GM06990 (cell line): ENCODE measurements around the gene NDUFAF3.

Experiments used
- DNase-seq: peaks from one replicate; pipeline ENCODE4 v3.0.0-alpha.2; 2011; ENCODE audit not compliant: insufficient read length; ENCODE audit errors: extremely low read depth
- H3K27me3 ChIP-seq: replicated peaks from 2 replicates; pipeline ENCODE4 v1.6.0; 2011; ENCODE audit warnings: low read length; ENCODE audit not compliant: control insufficient read depth, insufficient read depth
- H3K36me3 ChIP-seq: 2 replicates; pipeline ENCODE4 v1.5.1; 2011; ENCODE audit warnings: low read length; ENCODE audit not compliant: control insufficient read depth, insufficient read depth
- H3K4me3 ChIP-seq: replicated peaks from 2 replicates; pipeline ENCODE4 v1.5.1; 2011; ENCODE audit warnings: low read depth, mild to moderate bottlenecking, control low read depth, low read length
- TF ChIP-seq, protein P1 (sequence below): IDR thresholded peaks from 2 replicates; pipeline ENCODE4 v1.5.1; 2011; ENCODE audit warnings: low read length, control low read depth, mild to moderate bottlenecking, inconsistent platforms; ENCODE audit not compliant: insufficient read depth, poor library complexity, severe bottlenecking

Gene NDUFAF3

DNA sequence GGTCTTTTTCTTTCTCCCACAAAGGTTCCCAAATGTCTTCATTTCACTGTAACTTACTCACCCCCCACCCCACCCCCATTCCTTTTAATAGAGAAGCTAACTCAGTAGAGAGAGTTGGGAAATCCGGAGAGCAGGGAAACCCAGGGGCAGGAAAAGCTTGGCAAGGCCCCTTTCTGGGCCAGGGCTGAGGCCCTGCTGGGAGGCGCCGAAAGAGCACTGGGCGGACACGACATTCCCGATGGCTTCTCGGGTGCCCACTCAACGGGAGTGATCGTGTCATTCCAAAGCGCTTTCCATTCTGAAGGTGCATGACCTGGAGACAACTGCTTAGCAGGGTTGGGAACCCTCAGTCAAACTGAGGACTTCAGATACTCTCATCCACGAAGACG is 2.0 kb upstream of the NDUFAF3 start:
- no peak for DNase-seq
- peaks cover 27% of the 10 kb centered on the region for H3K36me3 ChIP-seq
- H3K27me3 ChIP-seq: no peaks in the 10 kb centered on the region
- TF ChIP-seq, protein P1, sequence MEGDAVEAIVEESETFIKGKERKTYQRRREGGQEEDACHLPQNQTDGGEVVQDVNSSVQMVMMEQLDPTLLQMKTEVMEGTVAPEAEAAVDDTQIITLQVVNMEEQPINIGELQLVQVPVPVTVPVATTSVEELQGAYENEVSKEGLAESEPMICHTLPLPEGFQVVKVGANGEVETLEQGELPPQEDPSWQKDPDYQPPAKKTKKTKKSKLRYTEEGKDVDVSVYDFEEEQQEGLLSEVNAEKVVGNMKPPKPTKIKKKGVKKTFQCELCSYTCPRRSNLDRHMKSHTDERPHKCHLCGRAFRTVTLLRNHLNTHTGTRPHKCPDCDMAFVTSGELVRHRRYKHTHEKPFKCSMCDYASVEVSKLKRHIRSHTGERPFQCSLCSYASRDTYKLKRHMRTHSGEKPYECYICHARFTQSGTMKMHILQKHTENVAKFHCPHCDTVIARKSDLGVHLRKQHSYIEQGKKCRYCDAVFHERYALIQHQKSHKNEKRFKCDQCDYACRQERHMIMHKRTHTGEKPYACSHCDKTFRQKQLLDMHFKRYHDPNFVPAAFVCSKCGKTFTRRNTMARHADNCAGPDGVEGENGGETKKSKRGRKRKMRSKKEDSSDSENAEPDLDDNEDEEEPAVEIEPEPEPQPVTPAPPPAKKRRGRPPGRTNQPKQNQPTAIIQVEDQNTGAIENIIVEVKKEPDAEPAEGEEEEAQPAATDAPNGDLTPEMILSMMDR: no peak
- peak overlapping the region; percentile 95 for H3K4me3 ChIP-seq

DNA sequence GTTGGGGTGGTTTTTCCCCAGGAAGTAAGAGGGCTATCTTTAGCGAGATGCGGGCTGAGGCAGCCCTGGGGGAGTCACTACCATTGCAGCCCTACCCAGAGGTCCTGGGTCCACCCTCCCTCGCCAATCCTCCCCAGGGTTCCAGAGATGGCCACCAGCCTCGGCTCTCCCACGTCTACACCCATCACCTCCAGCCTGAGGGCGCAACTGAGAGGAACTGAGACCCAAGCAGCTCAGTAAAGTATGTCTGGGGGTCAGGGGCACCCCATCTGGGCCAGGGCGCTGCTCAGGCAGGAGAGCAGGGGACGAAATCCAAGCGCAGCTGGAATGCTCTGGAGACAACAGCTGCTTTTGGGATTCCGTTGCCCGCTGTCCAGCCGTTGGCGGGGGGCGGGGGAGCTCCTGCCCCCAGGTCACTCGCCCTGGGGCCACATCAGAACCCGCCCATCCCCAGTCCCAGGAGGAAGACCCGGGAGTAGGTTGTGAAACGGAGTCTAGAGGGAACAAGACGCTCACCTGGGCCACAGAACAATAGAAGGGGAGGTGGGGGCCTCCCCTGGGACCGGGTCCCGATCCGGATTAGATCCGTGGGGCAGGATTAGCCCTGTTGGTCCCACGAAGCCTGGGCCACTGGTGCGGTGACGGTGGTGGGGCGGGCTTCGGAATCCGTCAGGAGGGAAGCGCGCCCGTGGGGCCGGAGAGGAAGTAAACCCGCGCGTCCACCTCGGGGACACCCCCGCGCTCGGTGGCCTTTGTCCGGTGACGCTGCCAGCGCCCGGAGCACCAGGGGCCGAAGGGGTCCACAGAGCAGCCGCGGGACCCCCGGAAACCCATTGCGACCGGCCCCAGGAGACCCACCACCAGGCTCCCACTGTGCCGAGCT is 1.4 kb upstream of the NDUFAF3 start:
- peak overlapping the region; percentile 95 for H3K4me3 ChIP-seq
- TF ChIP-seq, protein P1: no peak
- no peaks in the 10 kb centered on the region for H3K27me3 ChIP-seq

DNA sequence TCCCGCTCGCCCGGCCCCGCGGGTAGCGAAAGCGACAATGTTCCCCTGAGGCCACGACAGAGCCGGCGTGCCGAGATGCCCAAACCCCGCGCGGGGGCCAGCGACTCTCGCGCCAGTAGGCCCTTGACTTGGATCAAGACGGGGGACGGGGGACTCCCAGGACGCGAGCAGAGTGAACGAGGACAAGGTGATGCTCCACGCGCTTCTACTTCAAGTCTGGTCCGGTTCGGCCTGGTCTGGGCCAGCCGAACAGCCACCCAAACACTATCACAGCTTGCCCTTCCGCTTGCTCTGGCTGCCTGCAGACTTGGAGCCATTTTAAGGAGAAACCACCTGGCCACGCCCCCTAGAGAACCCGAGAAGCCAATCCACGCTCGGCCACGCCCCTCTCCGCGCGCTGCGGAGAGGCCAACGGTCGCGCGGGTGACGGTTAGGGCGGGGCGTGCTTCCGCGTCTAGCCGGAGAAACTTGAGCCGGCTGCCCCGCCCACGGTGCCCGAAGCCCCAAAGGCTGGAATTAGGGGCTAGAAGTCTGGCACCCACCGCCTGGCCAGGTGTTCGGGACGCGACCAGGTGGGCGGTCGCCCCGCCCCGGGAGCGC is 608 bp upstream of the NDUFAF3 start:
- TF ChIP-seq, protein P1: no peak
- peak; percentile 99 for DNase-seq
- Histone ChIP-seq H3K4me3 (peak overlapping the region; percentile 95), H3K36me3 (peaks cover 24% of the 10 kb centered on the region), H3K27me3 (no peaks in the 10 kb centered on the region)

More for the DNA sequence above, 1.4 kb upstream of the NDUFAF3 start:
- peak; percentile 68 for DNase-seq
- H3K36me3 ChIP-seq: peaks cover 27% of the 10 kb centered on the region

DNA sequence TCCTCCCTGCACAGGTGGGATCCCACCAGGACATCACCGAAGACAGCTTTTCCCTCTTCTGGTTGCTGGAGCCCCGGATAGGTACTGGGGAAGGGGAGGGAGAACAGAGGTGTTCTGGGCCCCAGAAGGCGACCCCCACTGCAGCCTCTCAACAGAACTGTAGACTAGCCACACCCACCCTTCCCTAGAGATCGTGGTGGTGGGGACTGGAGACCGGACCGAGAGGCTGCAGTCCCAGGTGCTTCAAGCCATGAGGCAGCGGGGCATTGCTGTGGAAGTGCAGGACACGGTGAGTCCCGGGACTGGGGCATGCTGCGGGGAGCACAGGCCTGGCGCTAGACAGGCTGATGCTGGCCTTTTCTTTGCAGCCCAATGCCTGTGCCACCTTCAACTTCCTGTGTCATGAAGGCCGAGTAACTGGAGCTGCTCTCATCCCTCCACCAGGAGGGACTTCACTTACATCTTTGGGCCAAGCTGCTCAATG is 809 bp downstream of the NDUFAF3 start:
- no peak for DNase-seq
- TF ChIP-seq, protein P1: no peak
- peaks cover 27% of the 10 kb centered on the region for H3K36me3 ChIP-seq
- peak overlapping the region; percentile 95 for H3K4me3 ChIP-seq
- no peaks in the 10 kb centered on the region for H3K27me3 ChIP-seq

DNA sequence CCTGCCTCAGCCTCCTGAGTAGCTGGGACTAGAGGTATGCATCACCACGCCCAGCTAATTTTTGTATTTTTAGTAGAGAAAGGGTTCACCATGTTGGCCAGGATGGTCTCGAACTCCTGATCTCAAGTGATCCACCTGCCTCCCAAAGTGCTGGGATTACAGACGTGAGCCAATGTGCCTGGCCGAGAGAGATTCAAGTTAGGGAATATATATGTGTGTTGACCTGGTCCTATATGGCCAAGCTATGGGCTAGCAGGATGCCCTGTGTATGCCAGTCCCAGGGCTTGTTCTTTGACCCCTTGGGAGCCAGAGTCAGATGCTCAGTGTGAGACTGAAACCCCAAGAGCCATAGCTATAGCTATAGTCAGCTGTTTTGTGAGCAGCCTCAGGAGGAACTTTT is 1.9 kb downstream of the NDUFAF3 start:
- no peak for DNase-seq
- TF ChIP-seq, protein P1: no peak
- no peaks in the 10 kb centered on the region for H3K27me3 ChIP-seq
- H3K4me3 ChIP-seq: no peak overlapping the region
- peaks cover 27% of the 10 kb centered on the region for H3K36me3 ChIP-seq
